ENCODE measurements around the gene TRIOBP. TPM values are rescaled to one million over a fixed set of nuclear protein-coding genes. Genes with fewer than 3 reads are reported as not detected.

Gene TRIOBP
- total and polyA plus RNA-seq, 2 of the 13 experiments (the other 11 are each of a cell fraction or from before 2014, with no cell fraction given): 6.1 to 15.4 TPM

DNA sequence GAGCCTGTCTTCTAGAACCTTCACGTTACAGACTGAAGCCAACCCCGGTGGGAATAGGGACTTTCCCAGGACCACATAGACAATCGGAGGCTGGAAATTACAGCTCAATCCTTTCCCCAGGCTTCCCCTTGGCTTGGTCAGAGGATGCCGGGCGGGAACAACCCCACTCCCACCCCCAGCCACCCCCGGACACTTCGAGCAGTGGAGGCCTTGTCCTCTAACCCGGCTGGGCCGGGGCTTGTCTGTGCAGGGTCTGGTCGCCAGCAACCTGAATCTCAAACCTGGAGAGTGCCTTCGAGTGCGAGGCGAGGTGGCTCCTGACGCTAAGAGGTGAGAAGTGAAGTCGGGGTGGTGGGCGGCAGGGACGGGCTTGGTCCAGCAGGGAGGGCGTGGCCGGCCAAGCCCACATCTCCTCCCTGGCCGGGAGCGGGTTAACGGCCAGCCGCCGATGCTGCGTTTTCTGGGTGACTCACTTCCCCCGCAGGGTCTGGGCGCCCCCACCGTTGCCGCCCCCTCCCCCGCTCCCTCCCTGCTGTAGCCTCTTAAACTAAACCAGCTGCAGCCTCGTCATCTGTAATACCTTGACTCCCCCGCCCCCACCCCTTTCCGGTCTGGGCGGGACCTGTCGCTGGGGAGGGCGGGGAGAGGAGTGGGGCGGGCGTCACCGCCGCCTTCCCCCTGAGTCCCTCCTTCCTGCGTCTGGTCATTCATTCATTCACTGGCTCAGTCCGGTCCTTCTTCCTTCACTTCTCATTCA is 19.9 kb upstream of the TRIOBP start (continued):
- TF ChIP-seq ARID5B (CRISPR knock-in tag; IDR thresholded peaks at IDR 0.05): peak; percentile 55; the same call in 1 of the 2 replicates
- no peak for TF ChIP-seq EP300 (IDR thresholded peaks at IDR 0.05; ENCODE audit: low read depth in 2 of 2, low read length in 2 of 2)
- peak; percentile 38; the same call in 1 of the 2 replicates for TF ChIP-seq EP300 (CRISPR knock-in tag; IDR thresholded peaks at IDR 0.05; ENCODE audit: borderline replicate concordance)
- TF ChIP-seq, protein P1, sequence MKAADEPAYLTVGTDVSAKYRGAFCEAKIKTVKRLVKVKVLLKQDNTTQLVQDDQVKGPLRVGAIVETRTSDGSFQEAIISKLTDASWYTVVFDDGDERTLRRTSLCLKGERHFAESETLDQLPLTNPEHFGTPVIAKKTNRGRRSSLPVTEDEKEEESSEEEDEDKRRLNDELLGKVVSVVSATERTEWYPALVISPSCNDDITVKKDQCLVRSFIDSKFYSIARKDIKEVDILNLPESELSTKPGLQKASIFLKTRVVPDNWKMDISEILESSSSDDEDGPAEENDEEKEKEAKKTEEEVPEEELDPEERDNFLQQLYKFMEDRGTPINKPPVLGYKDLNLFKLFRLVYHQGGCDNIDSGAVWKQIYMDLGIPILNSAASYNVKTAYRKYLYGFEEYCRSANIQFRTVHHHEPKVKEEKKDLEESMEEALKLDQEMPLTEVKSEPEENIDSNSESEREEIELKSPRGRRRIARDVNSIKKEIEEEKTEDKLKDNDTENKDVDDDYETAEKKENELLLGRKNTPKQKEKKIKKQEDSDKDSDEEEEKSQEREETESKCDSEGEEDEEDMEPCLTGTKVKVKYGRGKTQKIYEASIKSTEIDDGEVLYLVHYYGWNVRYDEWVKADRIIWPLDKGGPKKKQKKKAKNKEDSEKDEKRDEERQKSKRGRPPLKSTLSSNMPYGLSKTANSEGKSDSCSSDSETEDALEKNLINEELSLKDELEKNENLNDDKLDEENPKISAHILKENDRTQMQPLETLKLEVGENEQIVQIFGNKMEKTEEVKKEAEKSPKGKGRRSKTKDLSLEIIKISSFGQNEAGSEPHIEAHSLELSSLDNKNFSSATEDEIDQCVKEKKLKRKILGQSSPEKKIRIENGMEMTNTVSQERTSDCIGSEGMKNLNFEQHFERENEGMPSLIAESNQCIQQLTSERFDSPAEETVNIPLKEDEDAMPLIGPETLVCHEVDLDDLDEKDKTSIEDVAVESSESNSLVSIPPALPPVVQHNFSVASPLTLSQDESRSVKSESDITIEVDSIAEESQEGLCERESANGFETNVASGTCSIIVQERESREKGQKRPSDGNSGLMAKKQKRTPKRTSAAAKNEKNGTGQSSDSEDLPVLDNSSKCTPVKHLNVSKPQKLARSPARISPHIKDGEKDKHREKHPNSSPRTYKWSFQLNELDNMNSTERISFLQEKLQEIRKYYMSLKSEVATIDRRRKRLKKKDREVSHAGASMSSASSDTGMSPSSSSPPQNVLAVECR (CRISPR knock-in tag; IDR thresholded peaks at IDR 0.05; ENCODE audit: borderline replicate concordance): peak; percentile 59; the same call in 1 of the 2 replicates
- peak; percentile 14; the same call in 1 of the 2 replicates for TF ChIP-seq ZFP91 (CRISPR knock-in tag; IDR thresholded peaks at IDR 0.05; ENCODE audit: borderline replicate concordance)
- 0 out of 2 replicates have a peak, but pooled peaks have one; percentile 11 for TF ChIP-seq ZHX2 (IDR thresholded peaks at IDR 0.05; ENCODE audit: low read depth)
- no peak for TF ChIP-seq ZHX2 (CRISPR knock-in tag; IDR thresholded peaks at IDR 0.05; ENCODE audit: borderline replicate concordance)
- no peak for TF ChIP-seq SRY (CRISPR knock-in tag; IDR thresholded peaks at IDR 0.05)
- no peak for TF ChIP-seq ZNF891 (CRISPR knock-in tag; IDR thresholded peaks at IDR 0.05)
- no peak for TF ChIP-seq ZNF446 (CRISPR knock-in tag; IDR thresholded peaks at IDR 0.05)
- peak; percentile 59; the same call in 1 of the 2 replicates for TF ChIP-seq KDM2A (CRISPR knock-in tag; IDR thresholded peaks at IDR 0.05; ENCODE audit: borderline replicate concordance, low read depth)
